Measurements from ENCODE around the gene PRRG4.
A peak's percentile ranks its signal among the peaks of the same experiment; 100 is the strongest.

The PRRG4 gene

GRCh38 chr11:32899438-32899837, 69.7 kb downstream of the PRRG4 start:
- TF ChIP-seq, protein P1, sequence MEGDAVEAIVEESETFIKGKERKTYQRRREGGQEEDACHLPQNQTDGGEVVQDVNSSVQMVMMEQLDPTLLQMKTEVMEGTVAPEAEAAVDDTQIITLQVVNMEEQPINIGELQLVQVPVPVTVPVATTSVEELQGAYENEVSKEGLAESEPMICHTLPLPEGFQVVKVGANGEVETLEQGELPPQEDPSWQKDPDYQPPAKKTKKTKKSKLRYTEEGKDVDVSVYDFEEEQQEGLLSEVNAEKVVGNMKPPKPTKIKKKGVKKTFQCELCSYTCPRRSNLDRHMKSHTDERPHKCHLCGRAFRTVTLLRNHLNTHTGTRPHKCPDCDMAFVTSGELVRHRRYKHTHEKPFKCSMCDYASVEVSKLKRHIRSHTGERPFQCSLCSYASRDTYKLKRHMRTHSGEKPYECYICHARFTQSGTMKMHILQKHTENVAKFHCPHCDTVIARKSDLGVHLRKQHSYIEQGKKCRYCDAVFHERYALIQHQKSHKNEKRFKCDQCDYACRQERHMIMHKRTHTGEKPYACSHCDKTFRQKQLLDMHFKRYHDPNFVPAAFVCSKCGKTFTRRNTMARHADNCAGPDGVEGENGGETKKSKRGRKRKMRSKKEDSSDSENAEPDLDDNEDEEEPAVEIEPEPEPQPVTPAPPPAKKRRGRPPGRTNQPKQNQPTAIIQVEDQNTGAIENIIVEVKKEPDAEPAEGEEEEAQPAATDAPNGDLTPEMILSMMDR (IDR thresholded peaks at IDR 0.05; ENCODE audit: extremely low read depth, missing control alignments) = no peak
- peak; percentile 34 for DNase-seq (ENCODE audit: low spot score)

- no peak for DNase-seq (ENCODE audit: low spot score)
- TF ChIP-seq, protein P1 (IDR thresholded peaks at IDR 0.05; ENCODE audit: extremely low read depth, missing control alignments) = no peak
Measured at GRCh38 chr11:32902089-32902665, 72.5 kb downstream of the PRRG4 start.

GRCh38 chr11:32905028-32905667, 75.4 kb downstream of the PRRG4 start:
- TF ChIP-seq, protein P1 (IDR thresholded peaks at IDR 0.05; ENCODE audit: extremely low read depth, missing control alignments) = no peak
- no peak for DNase-seq (ENCODE audit: low spot score)
